GM12801 (cell line): Measurements from ENCODE around the gene IL16.

Experiments
- CTCF ChIP-seq: IDR thresholded peaks from one replicate; pipeline ENCODE4 v1.5.1; 2011; ENCODE audit warnings: control low read depth; ENCODE audit not compliant: insufficient read length; ENCODE audit errors: extremely low read depth

The IL16 gene

GRCh38 chr15:81268340-81268739, 71.7 kb downstream of the IL16 start:
- no peak for TF ChIP-seq CTCF

GRCh38 chr15:81268881-81269601, 72.4 kb downstream of the IL16 start:
- TF ChIP-seq CTCF, result no peak

DNA sequence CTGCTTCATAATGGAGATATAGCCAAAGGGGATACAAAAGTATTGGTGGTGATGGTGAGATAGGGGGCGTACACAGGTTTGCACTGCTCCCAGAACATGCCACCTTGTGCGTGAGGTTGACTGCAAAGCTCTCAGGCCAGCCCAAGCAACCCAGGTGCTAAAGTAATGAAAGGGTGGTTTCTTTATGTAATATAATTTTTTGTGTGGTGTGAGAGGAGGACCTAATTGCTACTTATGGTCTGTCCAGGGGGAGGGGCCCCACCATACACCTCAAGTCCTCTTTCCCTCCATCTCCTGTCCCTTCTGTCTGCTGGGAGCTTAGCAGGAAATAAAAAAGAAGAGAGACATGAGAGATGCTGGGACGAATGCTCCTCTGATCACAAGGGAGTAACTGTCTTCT, 73.5 kb downstream of the IL16 start:
- TF ChIP-seq CTCF, result no peak

- no peak for TF ChIP-seq CTCF
These were observed 74.3 kb downstream of the IL16 start for GRCh38 chr15:81270781-81271491.

DNA sequence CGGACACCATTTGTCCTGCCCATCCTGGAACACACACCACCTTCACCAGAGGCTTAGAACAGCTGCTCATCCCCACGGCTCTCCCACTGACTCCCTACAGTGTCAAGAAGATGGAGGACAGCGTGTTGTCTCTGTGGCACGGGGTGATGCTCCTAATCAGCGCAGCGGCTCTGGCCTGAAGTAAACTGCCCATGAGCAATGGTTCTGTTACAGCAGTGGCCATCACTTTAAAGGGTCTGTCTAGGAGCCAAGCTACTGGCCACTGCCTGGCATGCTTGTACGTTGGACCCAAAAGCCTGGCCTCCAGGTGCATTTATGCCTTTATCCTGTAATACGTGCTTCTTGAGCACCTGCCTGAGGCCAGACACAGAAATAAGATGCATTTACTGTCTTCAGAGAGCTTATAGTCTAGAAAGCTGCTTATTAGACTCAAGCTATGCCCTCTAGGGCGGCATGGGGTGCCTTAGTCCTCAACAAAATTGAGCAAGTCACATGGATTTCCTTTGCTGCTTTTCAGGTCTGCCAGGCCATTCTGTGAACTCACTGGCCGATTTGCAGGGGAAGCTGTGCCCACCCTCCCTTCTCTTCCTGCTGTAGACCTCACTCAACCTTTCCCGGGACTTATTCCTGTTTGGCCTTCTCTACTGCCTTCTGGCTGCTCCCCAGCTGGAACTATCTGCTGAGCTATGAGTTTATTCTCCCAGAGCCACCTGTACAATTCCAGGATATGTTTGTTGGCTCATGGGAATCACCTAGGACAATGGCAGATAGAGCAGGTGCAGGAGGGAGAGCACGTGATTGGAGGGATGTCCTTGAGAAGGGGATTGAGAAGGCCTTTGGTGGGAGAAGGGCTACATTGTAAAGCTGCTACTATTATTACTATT, 75.3 kb downstream of the IL16 start:
- no peak for TF ChIP-seq CTCF

DNA sequence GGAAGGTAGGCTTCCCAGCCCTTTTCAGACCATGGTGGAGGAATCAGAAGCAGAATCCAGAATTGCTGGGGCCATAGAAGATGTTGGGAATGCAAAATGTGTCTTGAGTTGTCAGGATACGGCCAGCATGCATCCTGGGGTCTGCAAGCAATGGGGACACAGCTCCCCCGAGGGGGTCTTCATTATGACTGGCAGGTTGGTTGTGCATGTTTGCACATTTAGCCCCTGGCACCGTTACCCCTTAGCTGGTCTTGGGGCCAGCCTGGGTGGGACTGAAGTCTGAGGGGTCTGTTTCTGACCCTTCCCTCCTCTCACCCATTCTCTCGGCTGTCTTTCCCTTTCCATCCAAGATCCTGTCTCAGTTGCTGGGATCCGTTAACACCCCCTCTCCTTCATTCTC, 76.5 kb downstream of the IL16 start:
- no peak for TF ChIP-seq CTCF

- no peak for TF ChIP-seq CTCF
These were observed 77.2 kb downstream of the IL16 start for GRCh38 chr15:81273855-81274254.
